HT1080 (cell line): Measurements from ENCODE around the gene ZC3H7A. TPM values are rescaled to one million over a fixed set of nuclear protein-coding genes. Genes with fewer than 3 reads are reported as not detected.

Experiments
- DNase-seq: peaks from one replicate; pipeline ENCODE4 v3.0.0-alpha.2; 2015; ENCODE audit warnings: low read depth
- total RNA-seq: library from RNA; depleted of rRNA; stranded (reverse); fragments of >200 nt; shearing (Covaris generic); gene quantifications from 2 replicates; pipeline ENCODE4 v1.2.3, GENCODE V29; 2014

Gene ZC3H7A
- total RNA-seq, 1 experiment from 2014 or later = 35.3 TPM

- no peak for DNase-seq
Measured at GRCh38 chr16:11780991-11781680, 15.9 kb downstream of the ZC3H7A start.

DNA sequence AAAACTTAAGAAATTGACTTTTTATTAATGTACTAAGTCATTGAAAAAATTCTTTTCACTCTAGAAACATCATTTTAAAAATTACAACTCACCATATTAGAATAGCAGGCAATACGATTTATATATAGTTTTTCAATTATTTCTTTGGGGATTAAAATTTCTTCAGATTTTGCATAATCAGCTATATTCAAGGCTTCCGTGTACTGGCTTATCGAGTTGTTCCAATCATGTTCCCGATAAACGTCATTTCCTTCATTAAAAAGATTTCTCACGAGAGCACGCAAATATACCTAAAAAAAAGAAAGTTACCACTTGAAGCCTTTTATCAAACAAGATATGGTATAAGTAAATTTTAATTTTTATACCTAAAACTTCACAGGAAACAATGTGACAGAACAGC lies 18.0 kb downstream of the ZC3H7A start:
- DNase-seq = no peak

- no peak for DNase-seq
Measured at GRCh38 chr16:11774065-11774626, 22.9 kb downstream of the ZC3H7A start.

DNA sequence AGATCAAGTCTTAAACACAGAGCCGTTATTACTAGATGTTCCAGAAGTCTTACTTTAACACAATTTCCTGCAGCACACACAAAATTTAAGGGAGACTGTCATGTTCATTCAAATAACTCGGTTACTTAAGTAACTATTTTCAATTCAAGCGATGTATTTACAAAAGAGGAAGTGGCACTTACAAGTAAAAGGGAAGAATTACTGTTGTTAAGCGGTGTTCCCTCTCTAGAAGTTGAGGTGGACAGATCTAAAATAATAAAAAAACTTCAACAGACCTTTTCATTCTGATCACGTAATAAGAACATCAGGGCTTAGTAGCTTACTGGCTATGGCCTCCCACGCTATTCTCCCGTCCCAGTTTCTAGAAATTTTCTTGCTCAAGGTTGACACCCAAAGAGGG lies 28.2 kb downstream of the ZC3H7A start:
- DNase-seq = no peak

DNA sequence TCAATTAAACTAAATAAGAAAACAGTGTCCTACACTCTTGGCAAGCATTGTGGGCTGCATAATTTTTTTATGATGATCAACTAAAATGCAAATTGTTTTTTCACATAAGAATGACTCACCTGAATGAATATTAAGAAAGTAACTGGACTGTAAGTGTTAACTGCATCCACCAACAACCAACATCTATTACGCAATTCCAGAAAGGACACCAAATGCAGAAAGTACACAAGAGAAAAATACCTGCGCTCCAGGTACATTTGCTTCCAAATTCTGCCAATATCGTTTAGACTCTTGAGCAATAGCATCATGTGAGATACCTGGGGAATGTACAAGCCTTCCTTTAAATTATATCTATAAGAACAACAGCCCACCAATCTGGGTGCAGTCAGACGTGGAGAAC lies 34.6 kb downstream of the ZC3H7A start:
- DNase-seq = no peak

- DNase-seq = no peak
Measured at GRCh38 chr16:11759997-11760396, 37.1 kb downstream of the ZC3H7A start.

DNA sequence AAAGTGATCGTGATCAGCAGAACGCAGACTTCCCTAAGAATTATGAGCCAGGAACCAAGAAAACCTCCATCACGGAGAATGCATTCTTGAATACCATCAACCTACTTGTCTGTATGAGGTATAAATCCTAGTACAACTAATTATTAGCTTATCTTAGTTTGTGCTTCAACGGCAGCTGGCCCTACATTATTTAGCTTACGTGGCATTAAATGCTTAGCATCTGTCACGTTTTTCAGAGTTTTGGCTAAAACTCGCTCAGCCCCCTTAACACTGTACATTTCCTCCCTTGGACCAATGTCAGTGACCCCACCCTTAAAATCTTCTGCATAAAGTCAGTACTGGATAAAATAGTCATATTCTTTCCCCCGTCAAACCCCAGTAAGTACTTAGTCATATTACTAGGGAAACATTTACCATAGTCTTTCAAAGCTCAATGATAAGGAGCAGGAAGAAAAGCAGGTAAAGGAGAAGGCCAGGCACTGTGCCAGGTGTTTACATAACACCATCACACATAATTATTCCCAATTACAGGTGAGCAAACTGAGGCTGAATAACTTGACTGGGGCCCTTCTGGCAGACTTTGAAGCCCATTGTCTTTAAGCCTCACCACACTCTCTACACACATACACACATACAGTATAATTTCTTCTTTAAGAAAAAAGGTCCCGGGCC lies 37.8 kb downstream of the ZC3H7A start:
- DNase-seq = no peak

GRCh38 chr16:11757671-11758545 lies 39.1 kb downstream of the ZC3H7A start:
- no peak for DNase-seq

DNA sequence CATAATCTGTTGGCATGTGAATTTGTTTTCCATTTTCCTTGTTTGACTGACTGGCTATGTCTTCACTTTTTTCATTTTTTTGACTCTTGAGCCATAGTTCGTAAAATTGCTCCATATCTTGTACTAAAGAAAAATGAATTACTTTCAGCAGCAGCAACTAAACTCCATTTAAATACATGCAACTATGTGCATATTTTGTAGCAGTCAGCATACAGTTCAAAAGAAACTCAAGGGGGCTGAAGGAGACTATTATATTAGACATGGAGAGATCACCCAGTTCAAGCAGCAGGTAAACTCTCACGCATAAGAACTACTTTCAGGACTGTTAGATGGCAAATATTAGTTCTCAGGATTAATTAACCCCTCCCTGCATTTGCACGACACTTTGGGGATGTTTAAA lies 40.8 kb downstream of the ZC3H7A start:
- no peak for DNase-seq

DNA sequence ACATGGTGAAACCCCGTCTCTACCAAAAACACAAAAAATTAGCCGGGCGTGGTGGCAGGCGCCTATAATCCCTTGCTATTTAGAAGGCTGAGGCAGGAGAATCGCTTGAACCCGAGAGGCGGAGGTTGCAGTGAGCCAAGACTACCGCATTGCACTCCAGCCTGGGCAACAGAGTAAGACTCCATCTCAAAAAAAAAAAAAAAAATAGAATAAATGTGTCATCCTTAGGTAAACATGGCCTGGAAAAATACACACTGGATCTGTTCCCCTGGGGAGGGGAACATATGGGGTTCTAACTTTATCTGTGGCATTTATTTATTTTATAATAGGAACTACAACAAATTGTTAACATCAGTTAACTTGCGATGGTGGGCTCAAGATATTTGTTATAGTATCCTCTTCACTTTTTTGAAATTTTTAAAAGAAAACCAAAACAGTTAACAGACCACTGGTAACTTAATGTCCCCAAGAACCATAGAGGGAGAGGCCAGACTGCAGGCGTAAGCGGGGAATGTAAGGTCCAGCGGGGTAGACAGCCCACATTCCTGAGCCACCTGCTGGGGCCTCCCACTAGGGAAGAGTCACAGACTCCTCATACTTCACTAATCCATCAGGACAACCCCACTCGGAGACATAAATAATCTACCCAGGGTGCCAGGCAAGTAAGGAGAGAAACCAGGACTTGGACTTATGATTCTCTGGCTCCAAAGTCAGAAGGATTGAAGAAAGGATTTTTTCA lies 41.9 kb downstream of the ZC3H7A start:
- DNase-seq = no peak

- no peak for DNase-seq
Measured at GRCh38 chr16:11752856-11753255, 44.2 kb downstream of the ZC3H7A start.

GRCh38 chr16:11750056-11750455 lies 47.0 kb downstream of the ZC3H7A start:
- no peak for DNase-seq

DNA sequence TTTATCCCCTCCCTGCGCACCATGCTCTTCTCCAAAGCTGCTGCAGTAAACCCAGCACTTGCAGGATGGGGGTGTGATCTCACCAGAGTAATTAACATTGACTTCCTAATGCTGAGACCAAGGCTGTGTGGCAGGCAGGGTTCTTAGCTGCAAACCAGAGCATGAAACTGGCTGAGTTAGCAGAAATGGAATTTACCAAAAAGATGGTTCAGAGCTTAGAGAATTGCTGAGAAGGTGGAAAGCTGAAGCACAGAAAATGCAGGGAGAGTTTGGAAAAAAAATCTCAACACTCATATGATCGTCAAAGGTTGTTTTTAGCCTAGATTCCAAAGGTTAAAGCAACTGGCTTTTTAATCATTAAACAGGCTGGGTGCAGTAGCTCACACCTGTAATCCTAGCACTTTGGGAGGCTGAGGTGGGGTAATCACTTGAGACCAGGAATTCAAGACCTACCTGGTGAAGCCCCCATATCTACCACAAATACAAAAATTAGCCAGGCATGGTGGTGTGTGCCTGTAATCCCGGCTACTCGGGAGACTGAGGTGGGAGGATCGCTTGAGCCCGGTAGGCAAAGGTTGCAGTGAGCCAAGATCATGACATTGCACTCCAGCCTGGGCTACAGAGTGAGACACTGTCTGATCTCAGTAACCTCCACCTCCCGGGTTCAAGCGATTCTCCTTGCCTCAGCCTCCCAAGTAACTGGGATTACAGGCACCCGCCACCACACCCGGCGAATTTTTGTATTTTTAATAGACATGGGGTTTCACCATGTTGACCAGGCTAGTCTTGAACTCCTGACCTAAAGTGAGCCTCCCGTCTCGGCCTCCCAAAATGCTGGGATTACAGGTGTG lies 48.4 kb downstream of the ZC3H7A start:
- no peak for DNase-seq

DNA sequence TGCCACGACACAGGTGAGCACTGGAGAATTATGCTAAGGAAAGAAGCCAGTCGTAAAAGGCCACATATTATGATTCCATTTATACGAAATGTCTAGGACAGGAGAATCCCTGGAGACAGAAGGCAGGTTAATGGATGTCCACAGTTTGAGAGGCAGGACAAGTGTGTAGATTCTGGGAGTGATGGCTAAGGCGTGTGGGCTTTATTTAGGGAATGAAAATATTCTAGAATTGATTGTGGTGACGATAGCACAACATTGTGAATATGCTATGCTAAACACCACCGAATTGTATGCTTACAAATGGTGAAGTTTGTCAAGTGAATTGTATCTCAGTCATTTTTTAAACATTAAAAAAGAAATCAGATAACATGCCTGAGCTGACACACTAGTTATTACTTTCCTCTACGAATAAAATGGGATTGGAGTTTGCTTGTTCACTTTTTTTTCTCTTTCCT lies 49.1 kb downstream of the ZC3H7A start:
- no peak for DNase-seq

DNA sequence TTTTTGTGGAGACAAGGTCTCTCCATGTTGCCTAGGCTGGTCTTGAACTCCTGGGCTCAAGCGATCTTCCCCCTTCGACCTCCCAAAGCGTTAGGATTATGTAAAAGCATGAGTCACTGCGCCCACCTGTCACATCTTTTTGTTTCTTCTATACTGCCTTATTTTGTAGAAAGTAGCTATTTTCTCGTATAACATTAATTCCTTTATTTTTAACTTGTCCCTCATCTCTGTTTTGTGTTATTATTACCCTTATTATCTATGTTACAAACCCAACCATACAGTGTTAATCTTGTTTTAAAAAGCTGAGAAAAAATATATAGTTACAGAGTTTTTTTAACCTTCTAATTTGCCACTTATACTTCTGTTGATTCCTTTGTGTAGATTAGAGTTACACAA lies 53.0 kb downstream of the ZC3H7A start:
- DNase-seq = no peak

DNA sequence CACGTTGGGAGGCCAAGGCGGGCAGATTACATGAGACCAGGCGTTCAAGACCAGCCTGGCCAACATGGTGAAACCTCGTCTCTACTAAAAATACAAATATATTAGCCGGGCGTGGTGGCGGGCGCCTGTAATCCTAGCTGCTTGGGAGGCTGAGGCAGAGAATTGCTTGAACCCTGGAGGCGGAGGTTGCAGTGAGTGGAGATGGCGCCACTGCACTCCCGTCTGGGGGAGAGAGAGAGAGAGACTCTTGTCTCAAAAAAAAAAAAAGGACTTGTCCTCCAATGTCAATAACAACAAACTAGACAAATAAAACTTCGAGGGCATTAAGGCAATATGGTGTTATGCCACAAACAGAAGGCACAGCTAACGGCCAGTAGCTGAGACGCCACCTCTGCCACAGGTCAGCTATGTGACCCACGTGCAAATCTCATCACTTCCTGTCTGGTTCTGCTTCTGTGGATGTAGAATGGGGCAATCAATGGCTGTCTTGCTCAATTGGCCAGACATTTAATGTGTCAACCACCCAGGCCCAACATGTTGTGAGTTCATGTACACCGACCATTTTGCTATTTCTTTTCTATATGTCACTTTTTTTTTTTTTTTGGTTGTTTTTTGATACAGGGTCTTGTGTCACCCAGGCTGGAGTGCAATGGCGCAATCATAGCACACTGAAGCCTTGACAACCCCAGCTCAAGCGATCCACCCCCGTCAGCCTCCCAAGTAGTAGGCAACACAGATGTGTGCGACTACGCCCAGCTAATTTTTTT lies 53.6 kb downstream of the ZC3H7A start:
- DNase-seq = peak; percentile 56

DNA sequence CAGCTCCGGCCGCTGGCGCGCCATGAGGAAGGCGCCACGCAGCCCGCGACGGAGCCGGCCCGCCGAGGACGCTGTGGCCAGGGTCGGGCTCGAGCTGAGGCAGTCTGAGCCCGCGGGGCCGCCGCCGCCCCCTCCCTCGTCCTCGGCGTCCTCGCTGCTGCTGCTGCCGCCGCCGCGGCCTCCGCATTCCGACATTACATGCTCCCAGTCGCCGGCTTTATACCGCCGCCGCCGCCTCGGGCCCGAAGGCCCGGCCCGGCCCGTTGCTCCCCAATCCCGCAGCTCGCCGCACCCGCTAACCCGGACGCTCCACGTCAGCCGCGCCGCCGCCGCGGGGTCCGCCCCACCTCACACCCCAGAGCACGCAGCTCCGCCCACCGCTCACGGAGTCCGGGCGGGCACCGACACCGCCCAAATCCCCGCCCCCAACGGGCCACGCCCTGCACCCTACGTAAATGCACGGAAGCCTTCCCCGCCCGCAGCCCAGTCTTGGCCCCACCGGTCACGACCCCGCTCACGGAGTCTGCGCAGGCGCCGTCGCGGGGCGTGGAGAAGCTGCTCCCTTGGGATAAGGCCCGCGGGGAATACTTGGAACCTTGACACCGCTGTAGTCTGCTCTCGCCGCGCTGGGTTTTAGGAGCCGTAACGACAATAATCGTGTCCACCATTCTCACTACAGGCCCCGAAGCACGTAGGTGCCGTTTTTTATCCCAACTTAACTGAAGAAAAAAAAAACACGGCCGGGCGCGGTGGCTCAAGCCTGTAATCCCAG lies 54.3 kb downstream of the ZC3H7A start, which contains the start of gene TXNDC11:
Gene TXNDC11, minus strand, starts transcription at position 322 of the 772 bp plus-strand sequence. Its CDS starts 127 bp downstream, at position 195.
- peak; percentile 97 for DNase-seq

- DNase-seq = no peak
Measured at GRCh38 chr16:11742093-11742535, 54.9 kb downstream of the ZC3H7A start.
